Fibroblast of skin of scalp (primary cell): Measurements from ENCODE around the gene CCDC71L.

Experiments
- DNase-seq: peaks from one replicate; pipeline ENCODE4 v3.0.0-alpha.2; 2013

CCDC71L gene

DNA sequence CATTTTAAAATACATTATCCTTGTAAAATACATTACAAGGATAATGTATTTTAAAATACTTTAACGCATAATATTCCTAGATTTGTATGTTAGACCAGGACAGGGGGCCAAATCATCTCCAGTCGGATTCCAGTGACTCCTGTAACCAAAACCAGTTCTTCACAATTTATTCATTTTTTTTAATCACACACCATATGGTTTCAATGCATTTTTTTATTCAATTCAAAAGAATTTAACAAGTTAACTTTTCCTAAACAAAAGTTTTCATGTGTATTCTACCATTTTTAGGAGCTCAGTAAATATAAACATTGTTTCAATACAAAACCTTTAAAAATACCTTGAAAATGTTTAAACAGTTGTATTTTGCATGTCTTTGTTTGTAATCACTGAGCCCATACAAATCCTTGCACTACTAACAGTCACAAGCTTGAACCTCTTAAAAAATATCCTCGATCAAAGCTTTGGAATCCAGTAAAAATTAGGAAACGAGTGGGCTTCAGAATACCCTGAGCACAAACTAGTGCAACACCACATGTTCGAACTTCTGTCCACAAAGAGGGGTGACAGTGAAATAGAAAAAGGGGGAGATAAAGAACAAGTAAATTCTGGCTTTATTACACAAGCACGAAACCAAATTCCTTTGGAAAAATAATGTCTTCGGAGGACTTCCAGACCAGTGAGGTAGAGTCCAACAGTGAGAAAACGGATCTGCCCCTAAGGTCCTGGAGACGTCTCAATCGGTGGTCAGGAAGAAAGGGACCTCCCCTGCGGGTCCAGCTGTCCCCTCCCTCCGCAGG, 1.6 kb downstream of the CCDC71L start:
- no peak for DNase-seq

DNA sequence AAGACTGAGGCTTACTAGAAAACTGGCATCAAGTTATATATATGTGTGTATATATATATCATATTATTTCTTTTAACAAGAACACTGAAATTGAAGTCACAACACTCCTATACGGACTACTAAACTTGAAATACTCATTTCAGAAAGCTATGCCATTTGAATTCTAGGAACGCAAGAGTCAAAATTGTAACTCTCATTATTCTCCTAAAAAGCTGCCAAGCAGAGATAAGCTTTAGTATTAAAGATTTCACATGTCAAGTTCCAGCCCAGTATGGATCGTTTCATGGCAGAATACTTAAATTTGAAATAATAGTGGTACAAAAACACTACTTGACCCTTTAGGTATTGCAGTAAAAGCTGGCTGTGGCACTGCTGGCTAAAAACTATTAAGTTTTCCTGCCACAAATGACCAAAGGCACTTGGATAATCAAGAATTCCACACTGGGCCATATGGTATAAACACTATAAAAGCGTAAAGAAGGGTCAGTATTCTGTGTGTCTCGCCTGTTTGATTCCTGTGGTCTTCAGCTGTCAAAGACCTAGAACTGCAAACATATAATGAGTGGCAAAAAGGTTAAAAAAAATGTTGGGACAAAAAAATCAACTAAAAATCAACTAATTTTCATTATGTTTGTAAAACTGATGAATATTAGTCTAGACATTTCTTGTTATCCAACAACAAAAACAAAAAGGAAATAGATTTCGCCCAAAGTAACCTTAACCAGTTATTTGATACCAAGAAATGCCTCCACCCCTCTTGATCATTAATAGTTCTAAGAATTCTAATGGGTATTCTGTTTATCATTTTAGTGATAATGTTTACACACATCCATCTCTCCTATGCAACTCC, 2.4 kb downstream of the CCDC71L start:
- no peak for DNase-seq

DNA sequence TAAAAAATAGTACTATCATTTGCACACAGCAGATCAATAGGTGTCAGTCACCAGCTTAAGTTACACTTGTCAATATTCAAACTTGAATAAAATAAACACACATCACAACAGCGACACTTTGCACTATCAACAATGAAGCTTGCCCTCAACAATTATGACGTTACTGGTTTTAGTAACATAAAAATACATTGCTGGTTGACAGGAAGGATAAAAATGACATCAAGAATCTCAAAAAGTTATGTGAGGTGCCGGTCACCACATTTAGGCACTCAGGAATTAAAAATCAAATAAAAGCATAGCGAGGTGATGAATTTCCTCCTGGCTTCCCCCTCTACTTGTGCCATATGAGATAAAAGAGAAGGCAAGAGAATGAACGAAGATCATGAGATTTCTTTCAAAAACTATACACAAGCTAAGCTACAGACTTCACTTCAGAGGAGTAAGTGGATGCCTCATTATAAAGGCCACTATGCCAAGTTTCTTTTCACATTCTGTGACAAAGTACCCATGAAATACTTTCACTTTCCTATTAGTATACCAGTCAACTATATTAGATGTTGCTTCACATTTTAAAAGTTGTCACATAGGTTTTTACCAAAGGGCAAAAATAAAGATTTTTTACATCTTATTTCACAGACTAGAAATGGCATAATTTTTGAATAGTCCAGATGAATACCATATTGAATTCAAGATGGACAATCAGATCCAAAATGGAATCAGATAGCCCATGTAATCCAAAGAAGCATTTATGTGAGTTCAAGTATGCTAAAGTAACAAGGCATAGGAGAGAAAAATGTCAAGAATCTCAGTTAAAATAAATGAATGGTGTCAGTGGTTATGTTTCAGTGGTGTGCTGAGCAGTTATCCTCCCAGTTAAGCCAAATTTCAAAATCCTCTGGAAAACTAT, 3.6 kb downstream of the CCDC71L start:
- peak; percentile 52 for DNase-seq

DNA sequence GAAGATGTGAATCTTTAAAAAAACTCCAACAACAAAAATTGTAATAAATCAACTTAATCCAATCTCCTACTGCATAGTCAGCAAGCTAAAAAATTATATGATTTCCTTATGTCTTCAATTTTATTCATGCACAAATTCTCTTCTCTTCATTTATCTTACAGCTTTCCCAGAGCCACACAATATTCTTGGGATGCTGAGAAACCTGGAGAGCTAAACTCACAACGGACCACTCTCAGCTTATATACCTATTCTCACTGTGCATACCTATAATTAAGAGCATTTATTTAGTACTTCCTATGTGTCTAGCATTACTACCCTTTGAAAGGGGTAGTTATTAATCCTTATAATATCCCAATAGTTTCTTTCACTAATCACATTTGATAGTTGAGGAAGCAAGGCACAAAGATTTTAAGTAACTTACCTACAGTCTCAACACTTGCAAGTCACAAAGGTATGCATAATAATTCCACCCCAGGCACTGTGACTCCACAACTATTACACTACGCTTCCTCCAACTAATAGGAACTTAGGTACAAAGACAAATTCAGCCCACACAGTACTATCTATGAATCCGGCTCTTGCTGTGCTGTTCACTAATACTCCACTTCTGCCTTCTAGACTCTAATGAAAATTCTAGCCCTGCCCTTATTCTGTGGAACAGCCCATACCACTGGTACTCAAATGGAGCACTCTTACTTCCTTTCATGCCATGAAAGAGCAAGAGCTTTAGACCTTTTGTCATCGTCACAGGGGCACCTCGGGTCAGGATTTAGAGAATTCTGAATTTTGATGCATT, 5.1 kb downstream of the CCDC71L start:
- DNase-seq: no peak

DNA sequence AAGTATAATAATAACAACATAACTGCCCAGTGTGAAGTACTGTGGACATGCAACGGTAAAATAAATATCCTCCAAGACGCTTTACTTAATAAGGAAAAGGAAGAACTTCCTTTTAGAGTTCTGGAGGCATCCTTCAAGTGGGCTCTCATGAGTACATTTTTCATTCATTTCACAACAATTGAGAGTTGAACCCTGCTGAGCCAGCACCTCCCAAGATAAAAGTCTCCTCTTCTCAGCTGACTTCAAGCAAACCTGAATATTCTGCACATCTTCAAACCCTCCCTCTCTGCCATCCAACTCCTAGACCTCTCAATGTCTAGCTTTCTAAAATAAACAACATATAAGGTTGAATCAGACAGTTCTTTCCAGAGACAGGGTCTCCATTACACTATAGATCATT, 7.5 kb downstream of the CCDC71L start:
- DNase-seq: no peak

DNA sequence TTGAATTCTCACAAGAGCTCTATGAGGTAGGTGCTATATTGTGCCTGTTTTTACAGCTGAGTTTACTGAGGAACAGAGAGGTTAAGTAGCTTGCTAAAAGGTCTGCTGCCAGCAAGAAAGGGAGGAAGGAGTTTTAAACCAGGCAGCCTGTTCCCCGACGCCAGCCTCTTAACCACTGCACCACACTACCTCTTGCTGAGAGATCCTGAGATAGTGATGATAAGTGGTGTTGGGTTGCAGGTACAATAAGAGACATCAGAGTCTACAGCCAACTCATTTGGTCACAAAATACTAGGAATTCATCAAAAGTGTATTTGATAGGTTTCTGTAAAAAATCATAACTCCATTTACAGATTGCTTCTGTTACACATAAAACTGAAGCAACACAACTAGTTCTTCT, 8.0 kb downstream of the CCDC71L start:
- no peak for DNase-seq

DNA sequence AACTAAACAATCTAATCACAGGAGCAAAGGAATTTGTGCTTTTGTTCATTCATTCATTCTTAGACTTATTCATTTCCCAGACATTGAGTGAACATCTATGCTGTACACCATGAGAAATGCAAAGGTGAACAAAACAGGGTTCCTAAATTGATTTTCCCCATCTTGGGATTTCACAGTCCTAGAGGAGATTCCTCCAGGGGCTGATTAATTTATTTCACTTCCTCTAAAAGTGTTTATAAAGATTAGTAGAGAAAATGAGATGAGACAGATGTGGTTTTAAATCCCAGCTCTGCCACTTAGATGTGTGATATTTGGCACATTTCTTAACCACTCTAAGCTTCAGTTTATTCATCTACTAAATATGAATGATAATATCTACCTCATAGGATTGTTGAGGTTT, 8.9 kb downstream of the CCDC71L start:
- no peak for DNase-seq

DNA sequence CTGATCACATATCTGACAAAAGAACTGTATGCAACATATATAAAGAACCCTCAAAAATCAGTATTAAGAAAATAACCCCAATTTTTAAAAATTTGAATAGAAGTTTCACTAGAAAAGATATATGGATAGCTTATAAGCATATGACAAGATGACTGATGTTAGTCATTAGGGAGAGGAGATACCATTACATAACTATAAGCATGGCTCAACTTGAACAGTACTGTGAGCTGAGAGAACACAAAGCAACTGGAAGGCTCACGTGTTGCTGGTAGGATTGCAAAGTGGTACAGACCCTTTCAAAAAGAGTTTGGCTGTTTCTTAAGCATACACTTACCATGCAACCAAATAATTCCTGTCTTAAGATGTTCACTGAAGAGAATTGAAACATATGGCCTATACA, 14.7 kb downstream of the CCDC71L start:
- no peak for DNase-seq

DNA sequence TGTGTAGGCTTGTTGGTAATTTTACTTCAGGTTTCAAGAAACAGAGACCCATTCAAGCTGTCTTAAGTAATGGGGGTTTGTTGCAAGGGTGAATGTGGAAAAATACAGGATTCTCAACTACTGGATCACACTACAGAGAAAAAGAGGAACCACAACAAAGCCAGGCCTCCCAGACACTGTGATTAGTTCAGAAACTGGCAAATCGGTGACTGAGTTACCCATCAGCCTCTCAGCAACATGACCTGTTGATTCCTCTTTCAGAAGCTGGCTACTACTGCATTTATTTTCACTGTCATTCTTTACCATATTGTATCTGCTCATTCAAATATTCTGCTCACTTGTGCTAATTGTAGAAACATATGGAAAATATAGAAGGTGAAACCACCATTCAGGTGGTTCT, 16.0 kb downstream of the CCDC71L start:
- DNase-seq: no peak

DNA sequence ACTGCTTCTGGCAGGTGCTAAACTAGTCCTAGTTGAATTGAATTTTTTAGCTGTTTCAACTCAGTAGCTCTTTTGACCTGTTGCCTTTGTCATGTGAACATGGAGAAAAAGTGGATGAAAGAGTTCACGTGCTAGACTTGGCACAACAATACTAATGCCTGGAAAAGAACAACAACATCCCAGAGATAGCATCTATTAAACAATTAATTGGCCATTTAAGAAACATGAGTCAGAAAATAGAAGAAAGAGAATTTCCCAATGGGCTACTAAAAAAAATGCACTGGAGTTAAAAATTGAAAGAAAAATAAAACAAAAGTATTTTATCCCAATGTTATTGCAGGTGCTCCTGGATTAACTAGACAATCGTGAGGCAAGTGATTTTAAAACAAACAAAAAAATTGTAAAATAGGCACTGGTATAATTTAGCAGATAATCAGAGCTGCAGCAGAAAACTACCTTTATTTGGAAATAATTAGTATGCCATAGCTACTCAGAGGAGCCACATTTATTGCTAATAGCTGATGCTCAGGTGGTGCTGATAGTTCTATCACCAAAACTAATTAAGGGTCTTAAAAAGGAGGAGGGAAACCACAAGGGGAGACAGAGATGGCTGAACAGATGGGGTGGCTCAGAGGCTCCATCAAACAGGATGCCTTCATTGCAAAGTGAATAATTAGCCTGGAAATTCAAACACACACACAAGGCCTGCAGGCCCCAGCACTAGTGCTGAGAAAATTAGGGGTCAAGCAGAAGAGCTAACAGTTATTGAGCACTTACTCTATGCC, 17.6 kb downstream of the CCDC71L start:
- DNase-seq: no peak

DNA sequence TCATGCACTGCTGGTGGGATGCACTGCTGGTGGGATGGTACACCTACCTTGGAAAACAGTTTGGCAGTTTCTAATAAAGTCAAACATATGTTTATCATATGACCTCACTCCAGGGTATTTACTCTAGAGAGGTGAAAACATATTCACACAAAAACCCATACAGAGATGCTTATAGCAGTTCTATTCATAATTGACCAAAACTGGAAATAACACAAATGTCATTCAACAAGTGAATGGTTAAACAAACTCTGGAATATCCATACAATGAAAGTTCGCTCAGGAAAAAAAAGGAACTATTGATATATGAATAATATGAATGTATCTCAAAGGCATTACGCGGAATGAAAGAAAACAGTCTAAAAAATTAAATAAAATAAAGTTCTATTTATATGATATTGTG, 19.5 kb downstream of the CCDC71L start:
- no peak for DNase-seq

DNA sequence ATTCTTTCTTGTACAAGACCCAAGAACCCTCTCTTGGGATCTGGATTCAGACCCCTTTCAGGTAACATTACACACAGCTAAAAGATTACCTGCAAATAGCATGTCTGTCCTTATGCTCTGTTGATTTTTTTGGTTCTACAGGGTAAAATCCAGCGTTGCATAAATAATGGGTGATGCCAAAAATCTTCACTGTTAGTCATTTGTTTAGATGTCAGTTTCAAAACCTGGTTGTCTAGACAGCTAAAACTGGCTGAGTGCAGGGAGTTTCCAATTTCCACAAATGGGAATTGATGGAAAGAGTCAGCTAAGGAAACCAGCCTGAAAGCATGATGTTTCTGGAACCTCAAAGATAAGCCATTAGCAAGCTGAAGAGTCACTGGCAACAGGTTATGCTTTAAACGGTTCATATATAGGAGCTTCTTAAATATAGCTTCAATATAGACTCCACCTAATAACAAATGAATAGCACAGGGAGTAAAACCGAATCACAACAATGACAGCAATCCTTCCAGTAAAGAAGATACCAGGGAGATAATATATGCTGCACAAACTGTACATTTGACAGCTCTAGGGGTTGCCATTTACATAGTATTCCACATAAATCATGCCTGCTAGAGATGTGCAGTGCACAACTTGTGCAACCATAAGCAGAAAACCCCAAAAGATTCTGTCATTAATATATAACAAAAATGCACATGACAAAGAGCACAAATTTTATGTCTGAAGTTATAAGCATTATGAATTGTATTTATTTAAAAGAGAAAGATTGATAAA, 20.4 kb downstream of the CCDC71L start:
- no peak for DNase-seq

DNA sequence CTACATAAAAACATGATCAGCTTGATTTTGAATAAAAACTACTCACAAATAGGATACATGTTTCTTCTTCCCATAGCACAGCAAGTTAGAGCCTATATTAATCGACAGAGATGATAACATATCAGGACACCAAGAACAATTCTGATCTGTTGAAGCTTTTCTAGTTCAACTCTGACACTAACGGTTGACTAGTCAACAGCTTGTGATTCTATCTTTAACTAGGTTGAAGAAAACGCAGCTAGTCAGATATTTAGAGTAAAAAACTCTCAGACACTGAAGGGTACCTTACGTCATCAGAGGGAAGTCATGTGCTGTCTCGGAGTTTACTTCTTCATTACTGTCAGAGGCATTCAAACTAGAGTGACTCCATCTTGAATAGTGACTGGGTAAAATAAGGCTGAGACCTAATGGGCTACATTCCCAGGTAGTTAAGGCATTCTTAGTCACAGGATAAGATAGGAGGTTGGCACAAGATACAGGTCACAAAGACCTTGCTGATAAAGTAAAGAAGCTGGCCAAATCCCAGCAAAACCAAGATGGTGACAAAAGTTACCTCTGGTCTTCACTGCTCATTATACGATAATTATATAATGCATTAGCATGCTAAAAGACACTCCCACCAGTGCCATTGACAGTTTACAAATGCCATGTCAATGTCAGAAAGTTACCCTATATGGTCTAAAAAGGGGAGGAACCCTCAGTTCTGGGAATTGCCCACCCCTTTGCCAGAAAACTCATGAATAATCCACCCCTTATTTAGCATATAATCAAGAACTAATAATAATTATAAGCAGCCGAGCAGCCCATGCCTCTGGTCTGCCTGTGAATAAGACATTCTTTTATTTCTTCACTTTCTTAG, 21.3 kb downstream of the CCDC71L start:
- DNase-seq: no peak

DNA sequence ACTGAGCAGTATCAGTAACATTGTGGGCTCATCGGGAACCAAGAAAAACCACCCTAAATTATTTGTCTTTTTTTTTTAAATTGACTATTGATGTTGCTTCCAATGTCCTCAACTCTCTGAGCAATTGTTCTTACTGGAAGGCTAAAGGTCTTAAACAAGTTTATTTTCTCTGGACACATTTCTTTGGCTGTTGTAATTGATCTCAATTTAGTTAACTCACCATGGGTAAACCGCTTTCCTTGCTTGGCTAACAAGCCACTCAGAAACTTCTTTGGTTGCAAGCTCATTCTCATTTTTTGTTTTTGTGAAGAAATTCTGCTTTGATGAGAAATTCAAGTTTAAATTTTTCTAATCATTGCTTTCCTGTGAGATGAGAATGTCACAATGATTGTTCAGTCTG, 25.5 kb downstream of the CCDC71L start:
- no peak for DNase-seq

DNA sequence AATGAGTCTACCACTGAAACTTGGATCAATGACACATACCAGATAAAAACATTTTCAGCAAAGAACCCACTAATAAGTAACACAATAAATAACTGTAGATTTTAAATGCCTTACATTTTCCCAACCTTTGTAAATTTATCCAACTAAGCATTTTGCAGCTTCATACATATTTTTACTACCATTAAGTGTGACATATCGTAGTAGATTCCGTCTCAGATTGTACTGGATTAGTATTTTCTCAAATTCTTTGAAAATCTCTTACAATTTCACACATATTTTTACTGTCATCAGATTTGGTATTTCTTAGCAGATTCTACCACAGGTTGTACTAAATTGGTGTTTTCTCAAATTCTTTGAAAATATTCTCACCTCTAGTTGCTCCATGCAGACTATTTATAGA, 26.0 kb downstream of the CCDC71L start:
- DNase-seq: no peak

DNA sequence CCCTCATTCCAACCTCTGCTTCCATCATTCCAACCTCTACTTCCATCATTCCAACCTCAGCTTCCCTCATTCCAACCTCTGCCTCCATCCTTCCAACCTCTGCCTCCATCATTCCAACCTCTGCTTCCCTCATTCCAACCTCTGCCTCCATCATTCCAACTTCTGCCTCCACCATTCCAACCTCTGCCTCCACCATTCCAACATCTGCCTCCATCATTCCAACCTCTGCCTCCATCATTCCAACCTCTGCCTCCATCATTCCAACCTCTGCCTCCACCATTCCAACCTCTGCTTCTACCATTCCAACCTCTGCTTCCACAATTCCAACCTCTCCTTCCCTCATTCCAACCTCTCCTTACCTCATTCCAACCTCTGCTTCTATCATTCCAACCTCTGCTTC, 30.3 kb downstream of the CCDC71L start:
- no peak for DNase-seq

DNA sequence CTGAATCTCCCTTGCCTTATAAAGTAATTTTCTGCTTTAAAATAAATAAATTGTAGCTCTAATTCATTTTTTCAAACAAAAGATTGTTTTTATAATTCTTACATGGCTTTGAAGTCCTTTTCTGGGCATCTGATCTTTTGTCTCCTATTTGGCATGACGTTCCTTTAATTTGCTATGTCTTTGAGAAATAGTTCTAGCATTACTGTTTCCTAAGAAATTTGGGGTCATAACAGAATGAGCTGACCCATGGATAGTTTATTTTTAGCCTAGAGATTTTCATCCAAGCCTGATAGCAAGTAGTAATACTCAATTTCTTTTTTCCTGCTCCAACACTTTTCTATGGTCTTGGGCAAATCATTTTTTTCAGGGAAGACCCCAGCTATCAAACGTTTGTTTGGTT, 31.4 kb downstream of the CCDC71L start:
- DNase-seq: peak; percentile 30

DNA sequence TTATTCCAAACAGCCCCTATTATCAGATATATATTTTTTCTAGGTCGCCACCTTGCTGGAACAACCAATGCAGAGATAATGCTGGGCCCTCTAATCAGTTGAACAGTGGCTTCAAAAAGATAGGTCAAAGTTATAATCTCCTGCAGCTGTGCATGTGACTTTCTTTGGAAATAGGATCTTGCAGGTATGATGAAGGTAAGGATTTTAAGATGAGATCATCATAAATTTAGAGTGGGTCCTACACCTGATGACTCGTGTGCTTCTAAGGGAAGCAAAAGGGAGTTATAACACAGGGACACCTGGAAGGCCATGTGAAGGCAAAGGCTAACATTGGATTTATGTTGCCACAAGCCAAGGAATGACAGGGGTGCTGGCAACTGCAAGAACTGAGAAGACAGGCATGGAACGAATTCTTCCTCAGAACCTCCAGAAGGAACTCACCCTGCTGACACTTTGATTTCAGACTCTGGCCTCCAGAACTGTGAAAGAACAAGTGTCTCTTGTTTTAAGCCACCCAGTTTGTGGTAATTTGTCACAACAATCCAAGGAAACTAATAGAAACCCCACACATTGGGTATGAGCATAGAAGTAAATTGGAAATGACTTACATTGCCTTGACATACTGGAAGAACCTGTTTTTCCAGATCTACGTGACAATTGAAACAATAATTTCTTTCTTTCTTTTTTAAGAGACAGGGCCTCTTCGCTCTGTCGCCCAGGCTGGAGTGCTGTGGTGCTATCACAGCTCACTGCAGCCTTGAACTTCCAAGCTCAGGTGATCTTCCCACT, 34.4 kb downstream of the CCDC71L start:
- DNase-seq: no peak
